GM21717 (cell line): Measurements from ENCODE around the gene DLG5.

ENCODE experiments used
- ATAC-seq: cut with Tn5 transposase; IDR thresholded peaks from one replicate; pipeline ENCODE4 v1.9.1; 2021; ENCODE audit warnings: mild to moderate bottlenecking, moderate library complexity; ENCODE audit not compliant: unreplicated experiment

The DLG5 gene

DNA sequence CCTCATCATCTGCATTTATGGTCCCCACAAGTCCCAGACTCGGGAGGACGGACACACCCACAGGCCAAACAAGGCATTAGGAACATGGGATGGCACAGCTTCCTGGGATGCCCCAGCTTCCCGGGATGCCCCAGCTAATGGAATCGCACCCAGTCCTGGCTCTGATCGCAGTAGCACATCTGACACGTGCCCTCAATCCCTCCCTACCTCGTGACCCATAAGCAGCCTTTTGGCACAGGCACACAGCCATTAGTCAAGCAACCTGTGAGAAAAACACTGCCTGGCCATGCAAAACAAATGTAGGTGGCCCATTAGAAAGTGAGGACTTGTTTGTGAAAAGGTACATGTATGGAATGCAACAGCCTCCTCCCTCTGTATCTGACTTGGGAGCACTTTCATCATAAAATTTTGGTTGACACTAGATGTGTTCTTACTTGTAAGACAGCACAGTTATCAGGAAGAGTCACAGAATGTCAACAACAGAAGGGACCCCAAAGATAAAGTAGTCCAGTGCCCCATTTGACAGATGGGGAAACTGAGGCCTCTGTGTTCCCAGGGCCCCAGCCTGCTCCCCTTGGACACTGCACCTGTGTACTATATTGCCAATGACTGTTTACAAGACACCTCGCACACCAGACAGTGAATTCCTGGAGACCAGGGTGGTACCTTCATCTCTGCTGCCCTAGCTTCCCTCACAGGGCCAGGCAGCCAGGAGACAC lies 34.4 kb downstream of the DLG5 start:
- ATAC-seq, result no peak

GRCh38 chr10:77890097-77890496 lies 36.5 kb downstream of the DLG5 start:
- no peak for ATAC-seq

GRCh38 chr10:77889277-77889903 lies 37.2 kb downstream of the DLG5 start:
- ATAC-seq, result no peak

- ATAC-seq, result no peak
Observed at GRCh38 chr10:77888356-77888703, 38.2 kb downstream of the DLG5 start.

- no peak for ATAC-seq
Observed at GRCh38 chr10:77887631-77888355, 38.8 kb downstream of the DLG5 start.

DNA sequence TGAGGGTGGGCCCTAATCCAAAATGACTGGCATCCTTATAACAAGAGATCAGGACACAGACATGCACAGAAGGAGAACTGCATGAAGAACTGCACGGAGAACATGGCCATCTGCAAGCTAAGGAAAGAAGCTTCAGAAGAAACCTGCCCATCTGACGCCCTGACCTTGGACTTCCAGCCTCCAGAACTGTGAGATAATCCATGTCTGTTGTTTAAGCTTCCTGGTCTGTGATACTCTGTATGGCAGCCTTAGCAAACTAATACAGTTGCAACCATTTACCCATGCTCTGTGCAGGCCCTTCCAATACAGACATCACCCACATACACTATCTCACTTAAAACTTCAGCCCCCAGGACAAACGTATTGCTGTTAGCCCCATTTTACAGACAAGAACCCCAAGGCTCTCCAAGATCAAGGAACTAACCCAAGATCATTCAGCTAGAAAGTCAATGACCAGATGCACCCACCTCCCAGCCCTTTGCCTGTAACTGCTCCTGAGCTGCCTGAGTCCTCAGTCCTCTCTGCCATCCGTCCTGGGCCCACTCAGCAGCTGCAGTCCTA lies 39.7 kb downstream of the DLG5 start:
- no peak for ATAC-seq

DNA sequence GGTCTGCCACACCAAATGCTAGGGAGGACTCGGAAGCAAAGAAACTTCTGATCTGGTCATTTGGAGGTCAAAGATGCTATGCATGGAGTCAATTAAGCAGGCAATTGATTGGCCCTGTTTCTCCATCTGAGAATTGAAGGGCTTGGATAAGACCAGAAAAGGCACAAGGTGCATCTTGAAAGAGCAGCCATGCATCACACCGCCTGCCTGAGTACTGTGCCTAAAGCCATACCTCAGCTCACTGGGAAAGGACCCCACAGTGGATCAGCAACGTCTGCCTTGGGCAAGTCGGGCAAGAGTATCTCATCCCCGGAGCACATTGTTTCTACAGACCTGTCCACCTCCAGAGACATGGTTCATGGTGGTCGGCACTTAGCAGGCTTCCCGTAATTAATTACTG lies 42.4 kb downstream of the DLG5 start:
- no peak for ATAC-seq

- ATAC-seq, result no peak
Observed at GRCh38 chr10:77881636-77882035, 44.9 kb downstream of the DLG5 start.

GRCh38 chr10:77881222-77881621 lies 45.3 kb downstream of the DLG5 start:
- no peak for ATAC-seq

DNA sequence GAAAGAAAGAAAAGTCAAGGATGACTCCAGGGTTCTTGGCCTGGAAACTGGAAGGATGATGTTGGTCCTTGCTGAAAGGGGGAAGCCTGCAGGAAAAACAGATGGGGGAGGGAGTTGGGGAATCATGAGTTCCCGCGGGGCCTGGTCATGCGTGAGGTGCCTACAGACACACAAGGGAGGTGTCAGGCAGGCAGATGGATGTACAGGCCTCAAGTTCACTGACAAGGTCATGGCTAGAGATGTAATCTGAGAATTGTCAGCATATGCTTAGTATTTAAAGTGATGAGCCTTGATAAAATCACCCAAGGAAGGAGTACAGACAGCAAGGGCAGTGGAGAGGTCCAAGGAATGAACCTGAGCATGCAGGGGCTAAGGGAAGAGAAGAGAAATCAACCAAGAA lies 46.8 kb downstream of the DLG5 start:
- ATAC-seq, result no peak

DNA sequence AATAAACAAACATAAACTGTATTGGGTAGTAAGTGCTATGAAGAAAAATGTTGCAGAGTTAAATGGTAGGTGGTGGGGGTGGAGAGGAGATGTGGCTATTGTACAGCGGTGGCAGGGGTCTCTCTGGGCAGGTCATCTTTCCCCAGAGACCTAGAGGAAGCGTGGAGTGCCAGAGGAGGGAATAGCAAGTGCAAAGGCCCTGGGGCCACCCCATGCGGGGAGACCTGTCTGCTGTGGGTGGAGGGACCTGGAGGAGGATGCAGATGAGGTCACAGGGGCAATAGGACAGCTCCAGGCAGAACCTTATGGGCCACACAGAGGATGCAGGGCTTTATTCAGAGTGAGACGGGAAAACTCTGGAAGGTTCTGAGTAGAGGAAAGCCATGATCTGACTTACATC lies 47.5 kb downstream of the DLG5 start:
- no peak for ATAC-seq

DNA sequence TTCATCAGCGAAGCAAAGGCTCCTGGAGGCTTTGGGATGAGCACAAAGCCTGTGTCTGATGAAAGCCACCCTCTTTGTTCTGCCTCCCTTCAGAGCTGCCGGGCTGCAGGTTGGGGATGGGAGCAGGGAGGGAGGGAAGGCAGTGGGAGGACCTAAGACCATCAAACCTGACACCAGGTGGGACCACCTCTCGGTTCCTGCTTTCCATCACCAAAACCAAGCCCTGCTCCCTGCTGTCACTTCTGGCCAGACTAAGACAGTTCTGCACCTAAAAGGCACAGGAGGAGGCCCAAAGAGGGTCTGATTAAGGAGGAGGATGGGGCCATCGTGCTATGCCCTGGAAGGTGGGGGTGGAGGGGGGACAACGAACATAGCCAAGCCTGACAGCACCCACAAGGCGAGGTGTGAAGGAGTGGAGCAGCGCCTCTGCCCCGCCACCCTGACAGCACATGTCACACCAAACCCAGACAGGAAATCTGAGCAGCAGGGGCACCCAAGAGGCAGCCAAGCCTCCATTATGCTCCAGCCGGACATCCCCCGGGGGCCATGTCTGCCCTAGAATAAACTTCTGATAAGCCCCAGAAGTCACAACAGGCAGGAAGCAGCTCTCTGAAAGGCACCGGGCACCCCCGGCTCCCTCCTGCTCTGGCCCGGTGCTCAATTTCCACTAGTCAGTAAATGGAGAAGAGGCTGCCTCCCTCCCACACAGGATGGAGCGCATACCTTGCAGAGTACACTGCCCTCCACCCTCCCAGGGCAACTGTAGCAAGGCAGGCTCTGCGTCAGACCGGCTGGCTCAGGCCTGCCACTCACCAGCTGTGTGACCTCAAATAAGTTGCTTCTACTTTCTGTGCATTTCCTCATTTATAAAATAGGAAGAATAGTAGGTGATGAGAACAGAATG lies 48.9 kb downstream of the DLG5 start:
- peak; percentile 81 for ATAC-seq

DNA sequence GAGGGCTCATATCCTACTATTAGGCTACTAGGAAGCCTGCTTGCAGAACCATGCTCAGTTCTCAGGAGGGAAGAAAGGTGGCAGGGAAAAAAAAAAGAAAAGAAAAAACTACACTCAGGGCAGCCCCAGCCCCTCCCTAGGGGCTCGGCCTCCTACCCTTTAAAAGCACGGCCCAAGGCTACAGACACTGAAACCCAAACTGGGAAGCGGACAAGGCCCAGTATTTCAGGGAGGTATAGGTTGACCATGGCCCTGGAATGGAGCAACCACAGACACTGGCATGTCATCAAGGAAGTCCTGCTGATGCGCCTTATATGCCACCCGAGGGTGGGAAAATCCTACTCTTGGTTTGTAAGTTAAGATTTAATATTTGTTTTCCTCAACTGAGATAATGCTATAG lies 50.8 kb downstream of the DLG5 start:
- ATAC-seq, result no peak

- no peak for ATAC-seq
Observed at GRCh38 chr10:77874872-77875271, 51.7 kb downstream of the DLG5 start.

DNA sequence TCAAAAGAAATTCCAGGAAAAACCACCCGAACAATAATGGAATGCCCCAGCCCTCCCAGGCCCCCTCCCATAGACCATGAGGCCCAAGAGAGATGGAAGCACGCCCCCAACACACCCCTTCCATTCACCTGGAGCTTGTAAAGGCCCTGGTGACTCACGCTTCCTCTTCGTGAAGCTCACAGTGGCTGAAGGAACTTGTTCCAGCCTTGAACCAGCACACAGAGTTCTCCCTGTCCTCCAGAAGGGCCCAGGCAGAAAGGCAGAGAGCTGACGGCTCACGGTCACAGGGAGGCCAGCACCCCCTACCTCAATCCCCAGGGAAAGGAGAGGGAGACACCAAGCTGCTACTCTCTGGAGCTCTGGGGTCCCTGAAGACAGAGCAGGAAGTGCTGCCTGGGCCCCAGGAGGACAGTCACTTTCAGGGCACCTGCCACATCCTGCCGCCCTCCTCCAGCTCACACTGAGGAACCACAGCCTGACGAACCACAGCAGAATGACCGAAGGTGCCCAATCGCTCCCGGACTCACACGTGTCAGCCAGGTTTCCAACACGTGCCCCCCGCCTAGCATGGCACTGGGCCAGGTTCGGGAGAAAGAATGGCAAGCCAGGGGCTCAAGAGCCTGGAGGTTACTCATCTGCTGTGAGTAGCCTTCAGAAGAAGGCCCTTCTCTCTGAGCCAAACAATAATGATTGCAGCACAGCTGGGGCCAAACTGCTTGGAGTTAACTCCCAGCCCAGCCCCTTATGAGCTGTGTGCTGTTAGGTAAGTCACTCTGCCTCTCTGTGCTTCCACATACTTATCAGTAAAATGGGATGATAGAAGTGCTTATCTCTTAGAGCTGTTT lies 52.8 kb downstream of the DLG5 start:
- ATAC-seq, result peak; percentile 64

DNA sequence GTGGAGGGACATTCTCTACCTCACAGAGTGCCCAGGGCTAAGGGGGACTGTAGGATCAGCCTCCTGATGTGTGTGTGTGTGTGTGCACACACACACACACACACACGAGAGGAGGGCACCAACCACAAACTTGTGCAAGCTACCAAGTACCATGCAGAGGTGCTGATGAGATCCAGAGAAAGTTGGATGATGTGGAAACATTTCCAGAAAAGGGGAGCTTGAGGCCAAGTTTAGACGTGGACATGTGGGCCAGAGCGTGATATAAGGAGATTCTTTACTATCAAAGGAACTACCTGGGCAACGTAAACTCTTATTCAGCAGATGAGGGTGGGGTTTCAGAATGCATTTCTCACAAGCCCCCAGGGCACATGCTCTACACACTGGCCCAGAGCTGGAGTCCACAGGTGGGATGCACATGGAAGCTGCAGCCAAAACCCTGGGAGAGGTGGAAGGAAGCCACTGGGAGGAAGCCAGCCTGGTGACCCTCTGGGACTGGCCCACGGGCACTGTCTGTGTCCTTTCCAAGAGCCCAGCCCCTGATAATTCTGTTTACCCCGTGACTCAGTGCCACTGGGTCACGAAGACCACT lies 53.5 kb downstream of the DLG5 start:
- no peak for ATAC-seq

DNA sequence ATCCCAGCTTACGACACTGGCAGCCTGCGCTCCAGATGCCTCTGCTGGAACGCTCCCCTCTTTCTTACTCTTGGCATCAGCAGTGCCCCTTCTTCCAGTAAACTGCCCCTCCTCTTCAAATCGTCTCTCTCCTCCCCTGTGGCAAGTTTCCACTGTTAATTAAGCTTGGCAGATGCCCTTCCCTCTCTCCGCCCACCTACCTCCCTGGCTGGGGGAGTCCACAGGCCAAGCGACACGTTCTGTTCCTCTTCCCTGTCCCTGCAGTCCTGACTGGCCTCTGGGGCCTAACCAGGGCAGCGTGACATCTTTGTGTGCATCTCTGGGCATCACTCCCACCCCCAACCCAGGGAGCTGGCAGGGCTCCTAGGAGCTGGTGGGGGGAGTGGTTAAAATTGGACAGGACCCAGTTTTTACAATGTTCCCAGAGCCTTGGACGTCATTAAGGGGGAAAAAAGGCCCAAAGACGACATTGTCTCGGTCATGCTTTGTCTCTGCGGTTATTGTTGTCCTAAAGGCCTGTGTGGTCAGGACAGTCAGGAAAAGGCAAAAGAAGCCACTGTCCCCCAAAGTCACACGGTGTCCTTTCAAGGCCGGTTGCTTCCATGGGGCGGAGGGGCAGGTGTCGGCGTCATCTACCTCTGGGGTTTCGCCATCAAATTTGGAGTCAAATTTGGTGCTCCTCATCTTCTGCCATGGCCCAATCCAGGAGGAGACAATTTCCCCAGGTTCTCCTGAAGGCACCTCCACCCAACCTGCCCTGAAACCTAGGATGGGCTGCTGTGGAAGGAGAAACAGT lies 54.2 kb downstream of the DLG5 start:
- ATAC-seq, result no peak

DNA sequence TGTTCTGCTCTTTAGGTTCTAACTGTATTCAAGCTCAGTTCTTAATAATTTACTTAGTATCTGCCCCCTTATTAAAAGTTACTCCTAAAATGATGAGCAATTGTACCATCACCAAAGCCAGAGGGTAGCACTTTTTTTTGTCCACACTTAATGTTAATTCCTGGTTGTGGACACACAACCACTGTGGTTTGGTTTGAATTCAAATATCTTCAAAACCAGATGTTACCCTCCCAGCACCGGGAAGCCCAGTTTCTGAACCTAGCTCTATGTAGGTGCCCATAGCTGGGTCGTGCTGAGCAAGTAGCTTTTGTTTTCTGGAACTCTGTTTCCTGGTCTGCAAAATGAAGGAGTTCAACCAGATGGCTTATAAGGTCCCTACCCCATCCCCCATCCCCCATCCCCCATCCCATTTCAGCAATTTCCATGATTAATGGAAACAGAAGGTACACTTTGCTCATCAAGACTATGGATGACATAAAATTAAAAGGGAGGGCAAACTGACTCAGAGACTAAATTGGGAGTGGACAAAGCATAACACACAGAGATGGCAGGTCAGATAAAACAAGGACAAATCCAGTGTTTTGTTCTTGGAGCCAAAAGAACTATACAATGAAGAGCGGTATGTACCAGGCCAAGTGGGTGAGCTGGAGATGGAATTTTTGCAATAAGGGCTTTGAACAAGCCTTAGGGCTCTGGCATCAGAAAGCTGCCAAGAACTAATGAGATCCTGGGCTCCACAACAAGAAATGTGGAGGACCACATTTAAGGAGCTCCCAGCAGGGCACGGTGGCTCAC lies 56.7 kb downstream of the DLG5 start:
- no peak for ATAC-seq
